PFSK-1 (cell line): Measurements from ENCODE around the gene C17orf75.

ENCODE experiments used
- FOXP2 ChIP-seq: optimal IDR thresholded peaks from 2 replicates; pipeline ENCODE3; 2011; ENCODE audit warnings: borderline replicate concordance, control low read depth, inconsistent platforms; ENCODE audit not compliant: insufficient read depth; ENCODE audit errors: extremely low read length, extremely low read depth
- POLR2AphosphoS5 ChIP-seq: IDR thresholded peaks from 2 replicates; pipeline ENCODE4 v1.6.1; 2012; ENCODE audit warnings: low read depth, mild to moderate bottlenecking, control low read depth, low read length, moderate library complexity
- REST ChIP-seq, 2 experiments: IDR thresholded peaks; 2 replicates each; pipeline versions ENCODE4 v1.6.1 to v1.8.0; 2011 to 2012; ENCODE audit warnings: low read depth in 2 of 2, low read length in 2 of 2, control low read depth in 1 of 2, inconsistent platforms in 1 of 2, mild to moderate bottlenecking in 1 of 2, moderate library complexity in 1 of 2; ENCODE audit not compliant: insufficient read depth in 1 of 2
- SIN3A ChIP-seq: IDR thresholded peaks from 2 replicates; pipeline ENCODE4 v1.6.1; 2012; ENCODE audit warnings: mild to moderate bottlenecking, low read length, moderate library complexity, borderline replicate concordance; ENCODE audit not compliant: insufficient read depth
- TAF1 ChIP-seq: IDR thresholded peaks from 2 replicates; pipeline ENCODE4 v1.6.1; 2012; ENCODE audit warnings: low read length, control low read depth, borderline replicate concordance; ENCODE audit not compliant: insufficient read depth

C17orf75 gene

GRCh38 chr17:32307658-32308057, 34.3 kb downstream of the C17orf75 start:
- no peak for TF ChIP-seq REST (IDR thresholded peaks at IDR 0.05; ENCODE audit: insufficient read depth in 1 of 2, low read depth in 2 of 2, low read length in 2 of 2)
- no peak for TF ChIP-seq SIN3A
- TF ChIP-seq FOXP2: no peak
- TF ChIP-seq TAF1: no peak
- TF ChIP-seq POLR2AphosphoS5: no peak

GRCh38 chr17:32305049-32305448, 36.9 kb downstream of the C17orf75 start:
- TF ChIP-seq REST (IDR thresholded peaks at IDR 0.05; ENCODE audit: insufficient read depth in 1 of 2, low read depth in 2 of 2, low read length in 2 of 2) (no peak), POLR2AphosphoS5 (no peak), FOXP2 (no peak), TAF1 (no peak), SIN3A (no peak)

- TF ChIP-seq FOXP2: no peak
- no peak for TF ChIP-seq TAF1
- no peak for TF ChIP-seq REST (IDR thresholded peaks at IDR 0.05; ENCODE audit: insufficient read depth in 1 of 2, low read depth in 2 of 2, low read length in 2 of 2)
- TF ChIP-seq SIN3A: no peak
- TF ChIP-seq POLR2AphosphoS5: no peak
Observed at GRCh38 chr17:32303781-32304288, 38.1 kb downstream of the C17orf75 start.

- TF ChIP-seq FOXP2 (no peak), REST (IDR thresholded peaks at IDR 0.05; ENCODE audit: insufficient read depth in 1 of 2, low read depth in 2 of 2, low read length in 2 of 2) (peak in 1 of 2 experiments; percentile 8; a peak in 1 of 4 replicates)
Observed at GRCh38 chr17:32302860-32303649, 38.9 kb downstream of the C17orf75 start.

GRCh38 chr17:32302037-32302436, 39.9 kb downstream of the C17orf75 start:
- TF ChIP-seq FOXP2 (no peak), SIN3A (no peak), TAF1 (no peak), REST (IDR thresholded peaks at IDR 0.05; ENCODE audit: insufficient read depth in 1 of 2, low read depth in 2 of 2, low read length in 2 of 2) (no peak), POLR2AphosphoS5 (no peak)
